Prostate gland (tissue), 2 donors: ENCODE data around the gene C16orf96. TPM values are rescaled to one million over a fixed set of nuclear protein-coding genes. Genes with fewer than 3 reads are reported as not detected.

ENCODE experiments used
- DNase-seq: peaks from one replicate; pipeline ENCODE4 v3.0.0-alpha.2; 2019; ENCODE audit warnings: low spot score
- H3K27ac ChIP-seq, 2 donors: fragments of 200-600 bp; sonication (generic); 2 replicates each; pipeline ENCODE4 v1.5.1; 2017 to 2019
- H3K27me3 ChIP-seq: fragments of 200-600 bp; sonication (generic); replicated peaks from 2 replicates; pipeline ENCODE4 v1.5.1; 2019; ENCODE audit not compliant: insufficient read depth
- H3K36me3 ChIP-seq, 2 donors: fragments of 200-600 bp; sonication (generic); 1 replicate in 1 of 2; 2 replicates in 1 of 2; pipeline versions ENCODE4 v1.5.1 to v1.8.1; 2017 to 2019
- H3K4me1 ChIP-seq: fragments of 200-600 bp; sonication (generic); replicated peaks from 2 replicates; pipeline ENCODE4 v1.5.1; 2019
- H3K4me3 ChIP-seq, 2 donors: fragments of 200-600 bp; sonication (generic); 2 replicates each; pipeline ENCODE4 v1.5.1; 2017 to 2019
- H3K9me3 ChIP-seq: fragments of 200-600 bp; sonication (generic); 2 replicates; pipeline ENCODE4 v1.5.1; 2017
- POLR2A ChIP-seq: fragments of 450-650 bp; IDR thresholded peaks from one replicate; pipeline ENCODE4 v1.6.1; 2016; ENCODE audit warnings: antibody characterized with exemption, mild to moderate bottlenecking
- POLR2AphosphoS5 ChIP-seq: sonication (generic); formaldehyde crosslinking; IDR thresholded peaks from one replicate; pipeline ENCODE4 v1.6.1; 2017; ENCODE audit warnings: antibody characterized with exemption
- WGBS: methylation state at CpG from one replicate; pipeline ENCODE4 v1.1.5; 2018; 5-methylcytosine and 5-hydroxymethylcytosine counted together
- intact Hi-C: fragments of 100-400 bp; cut with DNase I; formaldehyde crosslinking; loops from one replicate; pipeline ENCODE4 v1.14.2; 2022
- total RNA-seq, 2 donors: library from RNA; depleted of rRNA; stranded (reverse); fragments of >200 nt; gene quantifications; one replicate each; pipeline ENCODE4 v1.1.0, GENCODE V29; 2016
- TF ChIP-seq, protein P1 (sequence below), 4 experiments: fragments of 200-600 bp in 2 of 4; fragments of 450-650 bp in 2 of 4; sonication (generic) in 2 of 4; IDR thresholded peaks; 1 replicate in 3 of 4; 2 replicates in 1 of 4; pipeline ENCODE4 v1.5.1; 2016 to 2019; ENCODE audit warnings: antibody characterized with exemption in 4 of 4, mild to moderate bottlenecking in 2 of 4, moderate library complexity in 2 of 4

C16orf96 gene
- 1 to 10 TPM in 1 of 2 donors, under 1 TPM in 1; 0.27 to 3.8 TPM for total RNA-seq

DNA sequence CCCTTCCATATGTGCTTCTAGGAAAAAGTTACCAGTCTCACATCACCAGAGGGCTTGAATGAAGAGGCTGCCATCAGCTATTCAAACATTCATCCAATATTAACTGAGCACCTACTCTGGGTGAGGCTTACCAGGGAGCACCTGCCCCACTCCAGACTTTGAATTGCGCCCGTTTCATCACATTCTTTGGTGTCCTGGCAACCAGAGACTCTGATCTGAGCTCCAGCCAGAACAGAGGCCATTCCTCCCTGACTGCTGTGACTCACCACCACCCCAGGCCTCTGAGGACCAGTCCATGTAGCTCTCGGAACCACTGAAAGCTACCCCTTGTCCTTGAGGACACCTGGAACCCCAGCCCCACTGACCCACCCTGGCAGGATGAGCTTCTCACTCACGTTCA is at the start of gene C16orf96:
TSS of gene C16orf96 (plus strand) at position 229 of the 400 bp plus-strand sequence. CDS start at position 379, 150 bp downstream.
- Histone ChIP-seq H3K27ac (no peak within 1 kb of the TSS), H3K4me3 (no peak within 1 kb of the TSS), H3K27me3 (no peaks in the 10 kb centered on the region), H3K4me1 (no peaks in the 10 kb centered on the region), H3K36me3 (no peaks in the 10 kb centered on the region), H3K9me3 (no peaks in the 10 kb centered on the region)
- WGBS, result 80% methylated on average over 4 of the region's 4 CpGs
- no peak for DNase-seq
- TF ChIP-seq POLR2AphosphoS5 (no peak), POLR2A (no peak)
- TF ChIP-seq, protein P1, sequence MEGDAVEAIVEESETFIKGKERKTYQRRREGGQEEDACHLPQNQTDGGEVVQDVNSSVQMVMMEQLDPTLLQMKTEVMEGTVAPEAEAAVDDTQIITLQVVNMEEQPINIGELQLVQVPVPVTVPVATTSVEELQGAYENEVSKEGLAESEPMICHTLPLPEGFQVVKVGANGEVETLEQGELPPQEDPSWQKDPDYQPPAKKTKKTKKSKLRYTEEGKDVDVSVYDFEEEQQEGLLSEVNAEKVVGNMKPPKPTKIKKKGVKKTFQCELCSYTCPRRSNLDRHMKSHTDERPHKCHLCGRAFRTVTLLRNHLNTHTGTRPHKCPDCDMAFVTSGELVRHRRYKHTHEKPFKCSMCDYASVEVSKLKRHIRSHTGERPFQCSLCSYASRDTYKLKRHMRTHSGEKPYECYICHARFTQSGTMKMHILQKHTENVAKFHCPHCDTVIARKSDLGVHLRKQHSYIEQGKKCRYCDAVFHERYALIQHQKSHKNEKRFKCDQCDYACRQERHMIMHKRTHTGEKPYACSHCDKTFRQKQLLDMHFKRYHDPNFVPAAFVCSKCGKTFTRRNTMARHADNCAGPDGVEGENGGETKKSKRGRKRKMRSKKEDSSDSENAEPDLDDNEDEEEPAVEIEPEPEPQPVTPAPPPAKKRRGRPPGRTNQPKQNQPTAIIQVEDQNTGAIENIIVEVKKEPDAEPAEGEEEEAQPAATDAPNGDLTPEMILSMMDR (IDR thresholded peaks at IDR 0.05), result no peak
- intact Hi-C loops, result no loop called here

GRCh38 chr16:4506450-4506849 is 49.7 kb upstream of the C16orf96 start:
- Histone ChIP-seq H3K36me3 (no peaks in the 10 kb centered on the region), H3K27ac (no peak overlapping the region), H3K27me3 (no peaks in the 10 kb centered on the region), H3K9me3 (no peaks in the 10 kb centered on the region), H3K4me1 (peaks cover 2% of the 10 kb centered on the region), H3K4me3 (no peak overlapping the region)
- DNase-seq, result peak; percentile 71
- intact Hi-C loops, result loop anchor here (2.0 to 10.0 kb wide), 3 partner anchors 42 to 448 kb away; partner anchors contain the start of gene SEC14L5
- 3% methylated on average over 3 of the region's 3 CpGs for WGBS
- TF ChIP-seq, protein P1 (IDR thresholded peaks at IDR 0.05), result peak; percentile 53 to 88 (median 82)
- TF ChIP-seq POLR2AphosphoS5 (peak; percentile 62), POLR2A (no peak)

- WGBS, result 94% methylated on average over 17 of the region's 17 CpGs
- DNase-seq, result no peak
- no peaks in the 10 kb centered on the region for H3K36me3 ChIP-seq
- no peaks in the 10 kb centered on the region for H3K9me3 ChIP-seq
- H3K27me3 ChIP-seq, result no peaks in the 10 kb centered on the region
- no peak for TF ChIP-seq POLR2A
- no peak for TF ChIP-seq POLR2AphosphoS5
- no peak overlapping the region for H3K4me3 ChIP-seq
- intact Hi-C loops, result loop anchor here (2.0 to 10.0 kb wide), 3 partner anchors 41 to 447 kb away; partner anchors contain the start of gene SEC14L5
- no peaks in the 10 kb centered on the region for H3K4me1 ChIP-seq
- H3K27ac ChIP-seq, result no peak overlapping the region
These were observed 48.4 kb upstream of the C16orf96 start for GRCh38 chr16:4507588-4508345.

- no peak for TF ChIP-seq POLR2AphosphoS5
- no peak for TF ChIP-seq POLR2A
- TF ChIP-seq, protein P1 (IDR thresholded peaks at IDR 0.05), result no peak
- no peak for DNase-seq
- Histone ChIP-seq H3K27ac (no peak overlapping the region), H3K27me3 (no peaks in the 10 kb centered on the region), H3K4me3 (no peak overlapping the region), H3K4me1 (no peaks in the 10 kb centered on the region), H3K36me3 (no peaks in the 10 kb centered on the region), H3K9me3 (no peaks in the 10 kb centered on the region)
- 98% methylated on average over 3 of the region's 3 CpGs for WGBS
- intact Hi-C loops, result loop anchor here (5.0 to 10.0 kb wide), 2 partner anchors 78 to 446 kb away; partner anchors contain the start of gene SEC14L5
These were observed 47.3 kb upstream of the C16orf96 start for GRCh38 chr16:4508806-4509205.

DNA sequence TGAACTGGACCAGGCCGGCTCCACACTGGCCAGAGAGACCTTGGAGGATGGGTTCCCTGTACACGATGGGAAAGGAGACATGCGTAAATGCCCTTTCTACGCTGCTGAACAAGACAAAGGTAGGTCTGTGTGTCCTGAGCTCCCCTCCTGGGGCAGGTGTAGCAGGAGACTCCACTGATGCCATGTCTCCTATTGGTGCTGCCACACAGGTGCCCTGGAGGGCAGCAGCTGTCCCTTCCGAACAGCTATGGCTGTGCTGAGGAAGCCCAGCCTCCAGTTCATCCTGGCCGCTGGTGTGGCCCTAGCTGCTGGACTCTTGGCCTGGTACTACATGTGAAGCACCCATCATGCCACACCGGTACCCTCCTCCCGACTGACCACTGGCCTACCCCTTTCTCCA is 46.7 kb upstream of the C16orf96 start:
- no peak overlapping the region for H3K4me3 ChIP-seq
- intact Hi-C loops, result loop anchor here (5.0 to 10.0 kb wide), 2 partner anchors 78 to 445 kb away; partner anchors contain the start of gene SEC14L5
- DNase-seq, result no peak
- no peaks in the 10 kb centered on the region for H3K4me1 ChIP-seq
- H3K27me3 ChIP-seq, result no peaks in the 10 kb centered on the region
- no peaks in the 10 kb centered on the region for H3K9me3 ChIP-seq
- 90% methylated on average over 8 of the region's 8 CpGs for WGBS
- no peaks in the 10 kb centered on the region for H3K36me3 ChIP-seq
- TF ChIP-seq POLR2A (no peak), POLR2AphosphoS5 (no peak)
- TF ChIP-seq, protein P1 (IDR thresholded peaks at IDR 0.05), result no peak
- H3K27ac ChIP-seq, result no peak overlapping the region
